A172 (cell line): ENCODE measurements around the gene KLHL29. TPM values are rescaled to one million over a fixed set of nuclear protein-coding genes. Genes with fewer than 3 reads are reported as not detected.
"Not testable (repeated sequence)": the region's sequence is repeated elsewhere in the genome, so short reads cannot be mapped to it uniquely, and the experiment has no call there.

ENCODE experiments used
- DNase-seq: peaks from one replicate; pipeline ENCODE4 v3.0.0-alpha.2; 2015; ENCODE audit warnings: low spot score
- total RNA-seq: library from RNA; depleted of rRNA; stranded (reverse); fragments of >200 nt; shearing (Covaris generic); gene quantifications from 2 replicates; pipeline ENCODE4 v1.2.3, GENCODE V29; 2014

KLHL29 gene
- total RNA-seq, 1 experiment from 2014 or later: 0.76 TPM

GRCh38 chr2:23718931-23719700, 334.1 kb downstream of the KLHL29 start:
- no peak for DNase-seq

GRCh38 chr2:23719716-23720115, 334.7 kb downstream of the KLHL29 start:
- DNase-seq: no peak

GRCh38 chr2:23720705-23721453, 335.9 kb downstream of the KLHL29 start:
- DNase-seq: no peak

- DNase-seq: no peak
These were observed 336.5 kb downstream of the KLHL29 start for GRCh38 chr2:23721454-23721826.

GRCh38 chr2:23722255-23722654, 337.3 kb downstream of the KLHL29 start:
- DNase-seq: no peak

GRCh38 chr2:23723029-23723428, 338.1 kb downstream of the KLHL29 start:
- not testable (repeated sequence) for DNase-seq

GRCh38 chr2:23734416-23734815, 349.4 kb downstream of the KLHL29 start:
- no peak for DNase-seq

GRCh38 chr2:23736783-23737182, 351.8 kb downstream of the KLHL29 start:
- not testable (repeated sequence) for DNase-seq

GRCh38 chr2:23745068-23745725, 360.2 kb downstream of the KLHL29 start:
- no peak for DNase-seq

GRCh38 chr2:23745726-23746105, 360.7 kb downstream of the KLHL29 start:
- no peak for DNase-seq

GRCh38 chr2:23746141-23746863, 361.3 kb downstream of the KLHL29 start:
- DNase-seq: no peak

GRCh38 chr2:23751747-23752265, 366.8 kb downstream of the KLHL29 start:
- DNase-seq: no peak

- no peak for DNase-seq
These were observed 368.5 kb downstream of the KLHL29 start for GRCh38 chr2:23753291-23754010.

GRCh38 chr2:23754970-23755369, 370.0 kb downstream of the KLHL29 start:
- DNase-seq: no peak

- DNase-seq: no peak
These were observed 371.8 kb downstream of the KLHL29 start for GRCh38 chr2:23756593-23757292.

- DNase-seq: peak; percentile 81
These were observed 372.9 kb downstream of the KLHL29 start for GRCh38 chr2:23757686-23758433.
